ENCODE data around the gene TSPAN4. TPM values are rescaled to one million over a fixed set of nuclear protein-coding genes. Genes with fewer than 3 reads are reported as not detected.

The TSPAN4 gene
- total and polyA plus RNA-seq, 4 donors: 16.5 to 38.1 (median 30.4) TPM

DNA sequence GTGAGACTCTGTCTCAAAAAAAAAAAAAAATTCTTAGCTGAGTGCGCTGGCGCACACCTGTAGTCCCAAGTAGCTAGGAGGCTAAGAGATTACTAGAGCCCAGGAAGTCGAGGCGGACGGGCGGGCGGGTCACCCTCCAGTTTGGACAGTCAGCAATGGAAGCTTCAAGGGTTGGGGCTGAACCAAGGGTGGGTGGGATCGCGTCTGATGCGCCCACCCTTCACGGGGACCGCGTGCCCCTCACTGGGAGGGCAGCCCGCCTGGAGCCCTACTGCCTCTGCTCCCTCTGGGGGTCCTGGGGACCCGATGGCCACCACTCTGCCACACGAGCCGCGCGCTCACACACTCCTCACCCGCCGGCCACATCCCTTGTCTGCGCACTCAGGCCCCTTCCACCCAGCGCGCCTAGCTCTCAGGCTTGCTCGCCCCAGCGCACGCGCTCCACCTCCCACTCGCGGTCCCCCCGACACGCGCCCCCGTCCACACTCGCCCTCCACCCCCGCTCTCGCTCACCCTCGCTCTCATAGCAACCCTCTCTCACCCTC lies 67.5 kb downstream of the TSPAN4 start:
- Histone ChIP-seq H3K27me3 (ENCODE audit: control insufficient read depth in 4 of 4, insufficient read depth in 4 of 4, low read length in 3 of 4) (no peaks in the 10 kb centered on the region), H3K4me3 (ENCODE audit: low read depth in 1 of 3, low read length in 3 of 3) (peak overlapping the region; percentile 33 to 69 (median 56)), H3K9me3 (ENCODE audit: control insufficient read depth in 4 of 4, low read length in 3 of 4) (no peaks in the 10 kb centered on the region), H3K9ac (ENCODE audit: low read depth in 1 of 2, low read length in 2 of 2) (peak overlapping the region in 1 of 2 donors; percentile 45), H3K4me1 (ENCODE audit: control insufficient read depth in 4 of 4, insufficient read depth in 4 of 4, low read length in 3 of 4) (peaks cover 1 to 46% (median 35%) of the 10 kb centered on the region in 4 donors), H3K27ac (ENCODE audit: low read depth in 1 of 2, low read length in 2 of 2) (peak overlapping the region; percentile 40 to 63), H3K36me3 (ENCODE audit: control insufficient read depth in 4 of 4, insufficient read depth in 3 of 4, low read depth in 1 of 4, low read length in 3 of 4) (peaks cover 0 to 2% (median under 1%) of the 10 kb centered on the region in 4 donors)
- WGBS: 4% methylated on average over 38 of the region's 38 CpGs
- TF ChIP-seq FOXA2 (IDR thresholded peaks at IDR 0.05) (no peak), SP1 (IDR thresholded peaks at IDR 0.05) (no peak), RAD21 (IDR thresholded peaks at IDR 0.05) (no peak), FOXA1 (IDR thresholded peaks at IDR 0.05) (no peak), GABPA (IDR thresholded peaks at IDR 0.05 in 1 of 2, conservative IDR thresholded peaks at IDR 0.05 in 1 of 2) (no peak), HNF4A (conservative IDR thresholded peaks at IDR 0.05) (no peak), JUND (IDR thresholded peaks at IDR 0.05) (no peak), RXRA (IDR thresholded peaks at IDR 0.05) (no peak)
- TF ChIP-seq, protein P1, sequence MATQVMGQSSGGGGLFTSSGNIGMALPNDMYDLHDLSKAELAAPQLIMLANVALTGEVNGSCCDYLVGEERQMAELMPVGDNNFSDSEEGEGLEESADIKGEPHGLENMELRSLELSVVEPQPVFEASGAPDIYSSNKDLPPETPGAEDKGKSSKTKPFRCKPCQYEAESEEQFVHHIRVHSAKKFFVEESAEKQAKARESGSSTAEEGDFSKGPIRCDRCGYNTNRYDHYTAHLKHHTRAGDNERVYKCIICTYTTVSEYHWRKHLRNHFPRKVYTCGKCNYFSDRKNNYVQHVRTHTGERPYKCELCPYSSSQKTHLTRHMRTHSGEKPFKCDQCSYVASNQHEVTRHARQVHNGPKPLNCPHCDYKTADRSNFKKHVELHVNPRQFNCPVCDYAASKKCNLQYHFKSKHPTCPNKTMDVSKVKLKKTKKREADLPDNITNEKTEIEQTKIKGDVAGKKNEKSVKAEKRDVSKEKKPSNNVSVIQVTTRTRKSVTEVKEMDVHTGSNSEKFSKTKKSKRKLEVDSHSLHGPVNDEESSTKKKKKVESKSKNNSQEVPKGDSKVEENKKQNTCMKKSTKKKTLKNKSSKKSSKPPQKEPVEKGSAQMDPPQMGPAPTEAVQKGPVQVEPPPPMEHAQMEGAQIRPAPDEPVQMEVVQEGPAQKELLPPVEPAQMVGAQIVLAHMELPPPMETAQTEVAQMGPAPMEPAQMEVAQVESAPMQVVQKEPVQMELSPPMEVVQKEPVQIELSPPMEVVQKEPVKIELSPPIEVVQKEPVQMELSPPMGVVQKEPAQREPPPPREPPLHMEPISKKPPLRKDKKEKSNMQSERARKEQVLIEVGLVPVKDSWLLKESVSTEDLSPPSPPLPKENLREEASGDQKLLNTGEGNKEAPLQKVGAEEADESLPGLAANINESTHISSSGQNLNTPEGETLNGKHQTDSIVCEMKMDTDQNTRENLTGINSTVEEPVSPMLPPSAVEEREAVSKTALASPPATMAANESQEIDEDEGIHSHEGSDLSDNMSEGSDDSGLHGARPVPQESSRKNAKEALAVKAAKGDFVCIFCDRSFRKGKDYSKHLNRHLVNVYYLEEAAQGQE (IDR thresholded peaks at IDR 0.05): no peak
- TF ChIP-seq, protein P2, sequence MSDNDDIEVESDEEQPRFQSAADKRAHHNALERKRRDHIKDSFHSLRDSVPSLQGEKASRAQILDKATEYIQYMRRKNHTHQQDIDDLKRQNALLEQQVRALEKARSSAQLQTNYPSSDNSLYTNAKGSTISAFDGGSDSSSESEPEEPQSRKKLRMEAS (IDR thresholded peaks at IDR 0.05): no peak
- DNase-seq (ENCODE audit: low spot score): peak; percentile 46

DNA sequence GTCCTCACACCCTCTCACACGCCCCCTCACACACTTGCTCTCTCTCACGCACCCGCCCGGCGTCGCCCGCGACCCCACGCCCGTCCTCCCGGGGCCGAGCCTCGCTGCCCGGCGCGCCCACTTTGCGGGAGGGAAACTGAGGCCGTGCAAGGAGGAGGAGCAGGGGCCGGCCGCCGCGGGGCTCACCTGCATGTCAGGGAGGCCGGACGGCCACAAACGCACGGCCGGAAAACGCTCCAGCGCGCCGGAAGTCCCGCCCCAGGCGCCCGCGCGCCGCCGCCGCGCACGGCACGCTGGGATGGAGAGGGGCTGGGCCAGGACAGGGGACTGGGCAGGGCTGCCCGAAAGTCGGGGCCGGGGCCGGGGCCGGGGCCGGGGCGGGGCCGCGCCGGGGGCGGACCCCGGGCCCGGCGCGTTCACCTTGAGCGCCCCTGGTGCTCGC lies 68.0 kb downstream of the TSPAN4 start, which contains the start of gene CHID1:
TSS of gene CHID1 (minus strand) at position 222 of the 442 bp plus-strand sequence. CDS start 5,994 bp downstream, outside the sequence.
- H3K36me3 ChIP-seq (ENCODE audit: control insufficient read depth in 4 of 4, insufficient read depth in 3 of 4, low read depth in 1 of 4, low read length in 3 of 4): peaks cover 0 to 2% (median under 1%) of the 10 kb centered on the region in 4 donors
- peak within 1 kb of the TSS; percentile 56 to 72 (median 69) for H3K4me3 ChIP-seq (ENCODE audit: low read depth in 1 of 3, low read length in 3 of 3)
- H3K9ac ChIP-seq (ENCODE audit: low read depth in 1 of 2, low read length in 2 of 2): peak within 1 kb of the TSS; percentile 23 to 84
- H3K27ac ChIP-seq (ENCODE audit: low read depth in 1 of 2, low read length in 2 of 2): peak within 1 kb of the TSS; percentile 88 to 93
- H3K27me3 ChIP-seq (ENCODE audit: control insufficient read depth in 4 of 4, insufficient read depth in 4 of 4, low read length in 3 of 4): no peaks in the 10 kb centered on the region
- no peaks in the 10 kb centered on the region for H3K9me3 ChIP-seq (ENCODE audit: control insufficient read depth in 4 of 4, low read length in 3 of 4)
- 1% methylated on average over 59 of the region's 59 CpGs for WGBS
- TF ChIP-seq GABPA (IDR thresholded peaks at IDR 0.05 in 1 of 2, conservative IDR thresholded peaks at IDR 0.05 in 1 of 2) (peak in 1 of 2 donors; percentile 87), HNF4G (IDR thresholded peaks at IDR 0.05) (no peak)
- H3K4me1 ChIP-seq (ENCODE audit: control insufficient read depth in 4 of 4, insufficient read depth in 4 of 4, low read length in 3 of 4): peaks cover 1 to 49% (median 36%) of the 10 kb centered on the region in 4 donors
- peak; percentile 92 for DNase-seq (ENCODE audit: low spot score)

DNA sequence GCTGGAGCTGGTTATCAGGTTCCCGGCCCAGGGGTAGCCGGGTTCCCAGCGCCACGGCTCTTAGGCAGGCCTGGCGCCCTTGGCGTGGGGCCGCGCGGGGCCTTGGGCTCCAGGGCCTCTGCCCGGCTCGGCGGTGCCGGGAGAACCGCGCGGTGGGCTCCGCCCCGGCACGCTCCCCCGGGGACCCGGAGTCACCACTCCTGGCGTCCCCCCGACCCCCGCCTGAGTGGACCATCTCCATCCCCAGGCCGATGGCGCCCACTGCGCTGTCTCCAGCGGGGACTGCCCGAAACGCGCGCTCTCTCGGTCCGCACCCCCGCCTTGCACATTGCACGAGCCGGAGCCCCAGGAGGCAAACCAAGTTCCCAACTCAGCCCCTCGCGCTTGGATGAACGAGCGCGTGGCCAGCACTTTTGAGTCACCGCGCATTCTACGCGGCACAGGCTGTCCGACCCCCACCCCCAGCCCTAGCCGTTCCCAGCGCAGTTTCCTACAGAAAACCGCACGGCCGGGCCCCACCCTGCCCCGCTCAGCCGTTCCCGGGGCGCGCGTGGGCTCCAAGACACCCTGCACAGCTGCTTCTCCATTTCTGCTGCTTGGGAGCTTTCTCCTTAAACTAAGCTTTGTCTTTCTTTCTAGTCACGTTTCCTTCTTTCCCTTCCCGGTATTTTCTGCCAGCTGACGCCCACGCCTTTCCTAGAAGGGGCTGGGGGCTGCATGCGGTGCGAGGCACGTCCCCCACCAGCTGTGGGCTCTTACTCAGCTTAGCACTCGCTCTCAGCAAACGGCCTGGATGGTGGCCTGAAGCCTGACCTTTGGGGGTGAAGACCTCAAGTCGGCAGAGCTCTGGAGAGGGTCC lies 68.6 kb downstream of the TSPAN4 start:
- Histone ChIP-seq H3K4me1 (ENCODE audit: control insufficient read depth in 4 of 4, insufficient read depth in 4 of 4, low read length in 3 of 4) (peaks cover 1 to 49% (median 36%) of the 10 kb centered on the region in 4 donors), H3K4me3 (ENCODE audit: low read depth in 1 of 3, low read length in 3 of 3) (peak overlapping the region; percentile 56 to 72 (median 69)), H3K9ac (ENCODE audit: low read depth in 1 of 2, low read length in 2 of 2) (peak overlapping the region; percentile 23 to 84), H3K27ac (ENCODE audit: low read depth in 1 of 2, low read length in 2 of 2) (peak overlapping the region; percentile 88 to 93), H3K9me3 (ENCODE audit: control insufficient read depth in 4 of 4, low read length in 3 of 4) (no peaks in the 10 kb centered on the region), H3K27me3 (ENCODE audit: control insufficient read depth in 4 of 4, insufficient read depth in 4 of 4, low read length in 3 of 4) (no peaks in the 10 kb centered on the region), H3K36me3 (ENCODE audit: control insufficient read depth in 4 of 4, insufficient read depth in 3 of 4, low read depth in 1 of 4, low read length in 3 of 4) (peaks cover 0 to 2% (median under 1%) of the 10 kb centered on the region in 4 donors)
- WGBS: 2% methylated on average over 68 of the region's 68 CpGs
- DNase-seq (ENCODE audit: low spot score): peak; percentile 65
- TF ChIP-seq, protein P1 (IDR thresholded peaks at IDR 0.05): peak; percentile 39
- TF ChIP-seq HNF4G (IDR thresholded peaks at IDR 0.05) (no peak), GABPA (IDR thresholded peaks at IDR 0.05 in 1 of 2, conservative IDR thresholded peaks at IDR 0.05 in 1 of 2) (no peak), EGR1 (IDR thresholded peaks at IDR 0.05; ENCODE audit: low read depth in 2 of 2) (no peak), FOXA1 (IDR thresholded peaks at IDR 0.05) (no peak), FOXA2 (IDR thresholded peaks at IDR 0.05) (no peak), RXRA (IDR thresholded peaks at IDR 0.05) (no peak), NR2F2 (IDR thresholded peaks at IDR 0.05) (no peak)
- TF ChIP-seq, protein P3, sequence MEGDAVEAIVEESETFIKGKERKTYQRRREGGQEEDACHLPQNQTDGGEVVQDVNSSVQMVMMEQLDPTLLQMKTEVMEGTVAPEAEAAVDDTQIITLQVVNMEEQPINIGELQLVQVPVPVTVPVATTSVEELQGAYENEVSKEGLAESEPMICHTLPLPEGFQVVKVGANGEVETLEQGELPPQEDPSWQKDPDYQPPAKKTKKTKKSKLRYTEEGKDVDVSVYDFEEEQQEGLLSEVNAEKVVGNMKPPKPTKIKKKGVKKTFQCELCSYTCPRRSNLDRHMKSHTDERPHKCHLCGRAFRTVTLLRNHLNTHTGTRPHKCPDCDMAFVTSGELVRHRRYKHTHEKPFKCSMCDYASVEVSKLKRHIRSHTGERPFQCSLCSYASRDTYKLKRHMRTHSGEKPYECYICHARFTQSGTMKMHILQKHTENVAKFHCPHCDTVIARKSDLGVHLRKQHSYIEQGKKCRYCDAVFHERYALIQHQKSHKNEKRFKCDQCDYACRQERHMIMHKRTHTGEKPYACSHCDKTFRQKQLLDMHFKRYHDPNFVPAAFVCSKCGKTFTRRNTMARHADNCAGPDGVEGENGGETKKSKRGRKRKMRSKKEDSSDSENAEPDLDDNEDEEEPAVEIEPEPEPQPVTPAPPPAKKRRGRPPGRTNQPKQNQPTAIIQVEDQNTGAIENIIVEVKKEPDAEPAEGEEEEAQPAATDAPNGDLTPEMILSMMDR (IDR thresholded peaks at IDR 0.05; ENCODE audit: low read depth, low read length, missing input control): peak; percentile 5
- TF ChIP-seq, protein P4, sequence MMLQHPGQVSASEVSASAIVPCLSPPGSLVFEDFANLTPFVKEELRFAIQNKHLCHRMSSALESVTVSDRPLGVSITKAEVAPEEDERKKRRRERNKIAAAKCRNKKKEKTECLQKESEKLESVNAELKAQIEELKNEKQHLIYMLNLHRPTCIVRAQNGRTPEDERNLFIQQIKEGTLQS (IDR thresholded peaks at IDR 0.05): no peak
